Measurements from ENCODE around the gene FBXO4. TPM values are rescaled to one million over a fixed set of nuclear protein-coding genes. Genes with fewer than 3 reads are reported as not detected.

The FBXO4 gene
- total RNA-seq, 1 experiment from 2014 or later: 1.2 TPM

DNA sequence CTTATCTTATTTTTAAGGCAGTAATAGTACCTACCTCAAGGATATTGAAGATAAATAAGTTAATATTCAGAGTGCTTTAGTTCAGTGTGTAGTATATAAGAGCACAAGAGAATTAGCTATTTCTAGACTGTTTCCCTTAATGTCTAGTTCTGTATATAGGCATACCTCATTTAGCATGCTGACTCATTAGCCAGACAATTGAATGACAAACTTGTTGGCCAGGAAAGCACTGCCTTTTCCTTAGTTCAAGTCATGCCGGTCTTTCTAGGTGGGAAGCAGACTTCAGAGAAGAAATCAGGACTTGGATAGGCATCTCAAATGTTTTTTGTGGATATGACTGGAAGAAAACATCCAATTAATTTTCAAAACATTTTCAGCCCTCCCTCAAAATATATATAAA, 3.2 kb upstream of the FBXO4 start:
- H2BK20ac ChIP-seq (ENCODE audit: low read depth, low read length, poor library complexity, severe bottlenecking): no peak overlapping the region
- H3K18ac ChIP-seq (ENCODE audit: insufficient read length, low read depth, low read length): no peak overlapping the region
- no peak overlapping the region for H3T11ph ChIP-seq (ENCODE audit: low read length)
- H2BK5ac ChIP-seq (ENCODE audit: insufficient read length, low read length): no peak overlapping the region
- no peak overlapping the region for H3K14ac ChIP-seq (ENCODE audit: insufficient read depth, low read length)
- H4K91ac ChIP-seq (ENCODE audit: insufficient read length, low read depth, low read length): no peak overlapping the region
- H3K9me3 ChIP-seq (ENCODE audit: control insufficient read depth, low read depth, low read length): no peaks in the 10 kb centered on the region
- no peak overlapping the region for H3K9ac ChIP-seq (ENCODE audit: extremely low read depth, insufficient read length, low read length)
- no peak overlapping the region for H3K56ac ChIP-seq (ENCODE audit: insufficient read length, low read depth, low read length)
- H3K9me3 Mint-ChIP-seq: no peaks in the 10 kb centered on the region
- no peak overlapping the region for H4K8ac ChIP-seq (replicated peaks; ENCODE audit: insufficient read length, low read depth, low read length)
- H3K4ac ChIP-seq (ENCODE audit: low read depth, low read length): no peak overlapping the region
- no peaks in the 10 kb centered on the region for H3K79me1 ChIP-seq (ENCODE audit: insufficient read depth, low read depth, low read length, poor library complexity, severe bottlenecking)
- peaks cover 2 to 26% (median 26%) of the 10 kb centered on the region in 3 experiments; a peak in 5 of 7 replicates for H3K36me3 Mint-ChIP-seq (ENCODE audit: insufficient read depth in 1 of 3, low read depth in 3 of 3)
- H3K4me2 ChIP-seq (ENCODE audit: insufficient read depth, insufficient read length, low read length): no peak overlapping the region
- DNase-seq: no peak
- H3K79me2 ChIP-seq (ENCODE audit: insufficient read depth, low read length): no peaks in the 10 kb centered on the region
- no peak overlapping the region for H2BK12ac ChIP-seq (ENCODE audit: insufficient read length, low read depth, low read length)
- H3K27ac ChIP-seq (ENCODE audit: insufficient read length, low read depth, low read length): no peak overlapping the region
- no peak overlapping the region for H4K5ac ChIP-seq (ENCODE audit: insufficient read length, low read depth, low read length)
- H3K4me3 Mint-ChIP-seq: no peak overlapping the region
- no peaks in the 10 kb centered on the region for H4K20me1 ChIP-seq (ENCODE audit: control insufficient read depth, insufficient read depth, insufficient read length)
- no CpG with 5 or more reads among the region's 1 CpG for WGBS (ENCODE audit: extremely low coverage, insufficient read length, low lambda C conversion rate)
- peaks cover 6% of the 10 kb centered on the region; the same call in 1 of the 2 replicates for H3K27me3 Mint-ChIP-seq (ENCODE audit: low read depth)
- no peak overlapping the region for H3K23ac ChIP-seq (ENCODE audit: insufficient read length, low read depth, low read length)
- no peak overlapping the region for H3K27ac Mint-ChIP-seq
- H2AK5ac ChIP-seq (ENCODE audit: insufficient read length, low read length): no peak overlapping the region
- H3K27me3 ChIP-seq (ENCODE audit: insufficient read depth, low read length): no peaks in the 10 kb centered on the region
- no peaks in the 10 kb centered on the region for H3K4me1 ChIP-seq (ENCODE audit: insufficient read depth, low read length)
- H2AFZ ChIP-seq (ENCODE audit: low read length): no peak overlapping the region
- no peak overlapping the region for H2BK15ac ChIP-seq (ENCODE audit: low read depth, low read length)
- TF ChIP-seq, protein P1, sequence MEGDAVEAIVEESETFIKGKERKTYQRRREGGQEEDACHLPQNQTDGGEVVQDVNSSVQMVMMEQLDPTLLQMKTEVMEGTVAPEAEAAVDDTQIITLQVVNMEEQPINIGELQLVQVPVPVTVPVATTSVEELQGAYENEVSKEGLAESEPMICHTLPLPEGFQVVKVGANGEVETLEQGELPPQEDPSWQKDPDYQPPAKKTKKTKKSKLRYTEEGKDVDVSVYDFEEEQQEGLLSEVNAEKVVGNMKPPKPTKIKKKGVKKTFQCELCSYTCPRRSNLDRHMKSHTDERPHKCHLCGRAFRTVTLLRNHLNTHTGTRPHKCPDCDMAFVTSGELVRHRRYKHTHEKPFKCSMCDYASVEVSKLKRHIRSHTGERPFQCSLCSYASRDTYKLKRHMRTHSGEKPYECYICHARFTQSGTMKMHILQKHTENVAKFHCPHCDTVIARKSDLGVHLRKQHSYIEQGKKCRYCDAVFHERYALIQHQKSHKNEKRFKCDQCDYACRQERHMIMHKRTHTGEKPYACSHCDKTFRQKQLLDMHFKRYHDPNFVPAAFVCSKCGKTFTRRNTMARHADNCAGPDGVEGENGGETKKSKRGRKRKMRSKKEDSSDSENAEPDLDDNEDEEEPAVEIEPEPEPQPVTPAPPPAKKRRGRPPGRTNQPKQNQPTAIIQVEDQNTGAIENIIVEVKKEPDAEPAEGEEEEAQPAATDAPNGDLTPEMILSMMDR (conservative IDR thresholded peaks at IDR 0.05): no peak
- no peak overlapping the region for H2BK120ac ChIP-seq (ENCODE audit: low read depth, low read length, poor library complexity, severe bottlenecking)
- peaks cover 13 to 14% of the 10 kb centered on the region in 2 experiments for H3K4me1 Mint-ChIP-seq
- peaks cover 7% of the 10 kb centered on the region for H3K23me2 ChIP-seq (ENCODE audit: insufficient read length, low read depth, low read length, poor library complexity, severe bottlenecking)

Measured in H9 (cell line).